Lung (tissue), 12 donors: ENCODE measurements around the gene SDR42E1. TPM values are rescaled to one million over a fixed set of nuclear protein-coding genes. Genes with fewer than 3 reads are reported as not detected.
A peak's percentile ranks its signal among the peaks of the same experiment; 100 is the strongest.

Experiments
- ATAC-seq: fragments of 200-7000 bp; cut with Tn5 transposase; one replicate; pipeline ENCODE4 v1.9.1; 2020; ENCODE audit warnings: moderate number of reproducible peaks; ENCODE audit not compliant: insufficient read depth, low FRiP score
- DNase-seq, 3 donors: peaks; one replicate each; pipeline ENCODE4 v3.0.0-alpha.2; 2013 to 2017
- H3K27ac ChIP-seq, 2 donors: one replicate each; pipeline ENCODE4 v1.5.1; 2013; ENCODE audit warnings: mild to moderate bottlenecking in 2 of 2, moderate library complexity in 2 of 2, control low read depth in 1 of 2, inconsistent platforms in 1 of 2, low read depth in 1 of 2, low read length in 1 of 2
- H3K27me3 ChIP-seq, 3 donors: one replicate each; pipeline ENCODE4 v1.5.1; 2013; ENCODE audit warnings: low read length in 2 of 3; ENCODE audit not compliant: control insufficient read depth in 3 of 3, insufficient read depth in 3 of 3
- H3K36me3 ChIP-seq, 4 donors: one replicate each; pipeline ENCODE4 v1.5.1; 2013; ENCODE audit warnings: low read length in 4 of 4, mild to moderate bottlenecking in 1 of 4, moderate library complexity in 1 of 4; ENCODE audit not compliant: control insufficient read depth in 4 of 4, insufficient read depth in 4 of 4
- H3K4me1 ChIP-seq, 5 donors: one replicate each; pipeline ENCODE4 v1.5.1; 2013; ENCODE audit warnings: low read length in 5 of 5, mild to moderate bottlenecking in 2 of 5, moderate library complexity in 1 of 5; ENCODE audit not compliant: control insufficient read depth in 5 of 5, insufficient read depth in 5 of 5
- H3K4me3 ChIP-seq: one replicate; pipeline ENCODE4 v1.5.1; 2013; ENCODE audit warnings: mild to moderate bottlenecking, control low read depth, moderate library complexity
- H3K9ac ChIP-seq, 2 donors: one replicate each; pipeline ENCODE4 v1.5.1; 2013; ENCODE audit warnings: low read length in 2 of 2, control low read depth in 1 of 2; ENCODE audit not compliant: insufficient read depth in 1 of 2
- H3K9me3 ChIP-seq, 4 donors: one replicate each; pipeline ENCODE4 v1.5.1; 2013; ENCODE audit warnings: low read length in 3 of 4, mild to moderate bottlenecking in 1 of 4, moderate library complexity in 1 of 4; ENCODE audit not compliant: control insufficient read depth in 4 of 4, insufficient read depth in 3 of 4
- WGBS, 2 donors: extraction: QIAGEN DNeasy Blood & Tissue Kit; methylation state at CpG; one replicate each; pipeline ENCODE4 v1.1.7; 2013; 5-methylcytosine and 5-hydroxymethylcytosine counted together
- polyA plus RNA-seq, 2 donors: library from polyadenylated mRNA; stranded (reverse); fragments of 200-250 nt; gene quantifications; one replicate each; pipeline ENCODE4 v1.2.1, GENCODE V29; 2013
- total RNA-seq, 2 donors: library from RNA; depleted of rRNA in 1 of 2; stranded (reverse); fragments of >200 nt in 1 of 2; gene quantifications; one replicate each; pipeline ENCODE4 v1.2.1, GENCODE V29; 2014 to 2021
- TF ChIP-seq, protein P1 (sequence below): IDR thresholded peaks from 2 replicates; pipeline ENCODE4 v1.5.1; 2012; ENCODE audit warnings: mild to moderate bottlenecking; ENCODE audit errors: control extremely low read depth, extremely low read depth
- donor health status: control.
- donor health status: control.
- donor health status: Bipolar disorder and iron deficiency.
- donor health status: healthy.
- donor health status: DM: yes; HTN: yes; CAD: no.

Gene SDR42E1
- total and polyA plus RNA-seq, 4 donors = 1.2 to 9.5 (median 4.0) TPM

DNA sequence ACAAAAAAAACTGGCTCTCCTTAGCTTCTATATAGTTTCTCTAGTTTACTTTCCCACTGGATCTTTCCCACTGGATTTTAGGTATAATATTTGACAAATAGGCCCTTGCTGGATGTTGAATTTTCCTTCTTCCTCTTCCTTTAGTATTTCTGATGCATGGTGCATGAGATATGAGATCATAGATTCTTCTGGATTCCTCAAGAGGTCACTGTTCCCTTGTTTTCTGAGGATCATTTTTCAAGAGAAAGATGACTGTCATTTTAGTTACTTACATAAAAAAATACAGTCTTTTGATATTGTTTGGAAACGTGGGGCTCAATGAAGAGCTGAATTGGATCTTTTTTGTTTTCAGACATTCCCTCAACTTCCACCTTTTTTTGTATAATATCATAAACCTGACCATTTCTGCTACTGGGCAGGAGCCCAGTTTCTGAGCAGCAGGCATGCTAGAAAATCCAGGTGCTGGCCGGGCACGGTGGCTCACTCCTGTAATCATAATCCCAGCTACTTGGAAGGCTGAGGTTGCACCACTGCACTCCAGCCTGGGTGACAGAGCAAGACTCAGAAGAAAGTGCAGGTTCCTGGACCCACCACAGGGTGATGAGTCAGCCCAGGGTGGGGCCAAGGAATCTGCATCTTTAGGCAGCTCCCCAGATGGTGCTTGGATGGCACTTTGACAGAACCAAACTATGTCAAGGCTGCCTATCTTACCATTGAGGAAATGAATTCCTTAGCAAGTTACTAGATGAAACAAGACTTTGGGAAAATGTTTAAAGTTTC is 70.3 kb downstream of the SDR42E1 start:
- H3K36me3 ChIP-seq = no peaks in the 10 kb centered on the region
- WGBS, 2 donors = 55 to 77% methylated on average over 3 of the region's 3 CpGs
- no peak overlapping the region for H3K9ac ChIP-seq
- no peak overlapping the region for H3K4me3 ChIP-seq
- H3K4me1 ChIP-seq = peaks cover 0 to 7% (median 2%) of the 10 kb centered on the region in 5 donors
- no peak overlapping the region for H3K27ac ChIP-seq
- ATAC-seq = no peak
- H3K9me3 ChIP-seq = no peaks in the 10 kb centered on the region
- TF ChIP-seq, protein P1, sequence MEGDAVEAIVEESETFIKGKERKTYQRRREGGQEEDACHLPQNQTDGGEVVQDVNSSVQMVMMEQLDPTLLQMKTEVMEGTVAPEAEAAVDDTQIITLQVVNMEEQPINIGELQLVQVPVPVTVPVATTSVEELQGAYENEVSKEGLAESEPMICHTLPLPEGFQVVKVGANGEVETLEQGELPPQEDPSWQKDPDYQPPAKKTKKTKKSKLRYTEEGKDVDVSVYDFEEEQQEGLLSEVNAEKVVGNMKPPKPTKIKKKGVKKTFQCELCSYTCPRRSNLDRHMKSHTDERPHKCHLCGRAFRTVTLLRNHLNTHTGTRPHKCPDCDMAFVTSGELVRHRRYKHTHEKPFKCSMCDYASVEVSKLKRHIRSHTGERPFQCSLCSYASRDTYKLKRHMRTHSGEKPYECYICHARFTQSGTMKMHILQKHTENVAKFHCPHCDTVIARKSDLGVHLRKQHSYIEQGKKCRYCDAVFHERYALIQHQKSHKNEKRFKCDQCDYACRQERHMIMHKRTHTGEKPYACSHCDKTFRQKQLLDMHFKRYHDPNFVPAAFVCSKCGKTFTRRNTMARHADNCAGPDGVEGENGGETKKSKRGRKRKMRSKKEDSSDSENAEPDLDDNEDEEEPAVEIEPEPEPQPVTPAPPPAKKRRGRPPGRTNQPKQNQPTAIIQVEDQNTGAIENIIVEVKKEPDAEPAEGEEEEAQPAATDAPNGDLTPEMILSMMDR = no peak
- no peaks in the 10 kb centered on the region for H3K27me3 ChIP-seq
- DNase-seq = peak in 2 of 3 donors; percentile 45 to 71

GRCh38 chr16:81939164-81940056 is 71.9 kb downstream of the SDR42E1 start:
- Histone ChIP-seq H3K36me3 (no peaks in the 10 kb centered on the region), H3K4me1 (peaks cover 0 to 7% (median 2%) of the 10 kb centered on the region in 5 donors), H3K4me3 (no peak overlapping the region), H3K9ac (no peak overlapping the region), H3K27ac (no peak overlapping the region), H3K9me3 (no peaks in the 10 kb centered on the region), H3K27me3 (no peaks in the 10 kb centered on the region)
- TF ChIP-seq, protein P1 = no peak
- 74 to 85% methylated on average over 7 of the region's 7 CpGs for WGBS, 2 donors
- DNase-seq (peak in 1 of 3 donors; percentile 32), ATAC-seq (no peak)

Other genes with a start within 250 kb of the SDR42E1 start
- gene PLCG2, start 232.2 kb downstream of the SDR42E1 start, total RNA-seq = 10 to 100 TPM; 27.8 to 41.0 TPM
- 10 to 100 TPM in 1 of 2 donors, 1 to 10 TPM in 1; 8.8 to 31.0 TPM for gene PLCG2, start 232.2 kb downstream of the SDR42E1 start, polyA plus RNA-seq
- gene HSD17B2, start 23.8 kb upstream of the SDR42E1 start, total RNA-seq = 1 to 10 TPM; 2.7 to 3.3 TPM
- gene HSD17B2, start 23.8 kb upstream of the SDR42E1 start, polyA plus RNA-seq = 1 to 10 TPM; 3.0 to 6.2 TPM
- 10 to 100 TPM; 29.0 to 31.3 TPM for gene MPHOSPH6, start 158.8 kb upstream of the SDR42E1 start, total RNA-seq
- 10 to 100 TPM; 24.2 to 31.8 TPM for gene MPHOSPH6, start 158.8 kb upstream of the SDR42E1 start, polyA plus RNA-seq